Gastroesophageal sphincter (tissue), 4 donors: ENCODE data around the gene TTLL6. TPM values are rescaled to one million over a fixed set of nuclear protein-coding genes. Genes with fewer than 3 reads are reported as not detected.
"Not testable (repeated sequence)": the region's sequence is repeated elsewhere in the genome, so short reads cannot be mapped to it uniquely, and the experiment has no call there.

Experiments used
- ATAC-seq: fragments of 150-250 bp; one replicate; pipeline ENCODE4 v1.9.1; 2016; ENCODE audit warnings: mild to moderate bottlenecking, moderate library complexity
- H3K27ac ChIP-seq, 4 donors: fragments of 200-600 bp; sonication (generic) in 3 of 4; 1 replicate in 3 of 4; 2 replicates in 1 of 4; pipeline ENCODE4 v1.5.1; 2016 to 2019
- H3K27me3 ChIP-seq: fragments of 200-600 bp; sonication (generic); one replicate; pipeline ENCODE4 v1.5.1; 2019
- H3K36me3 ChIP-seq, 2 donors: fragments of 200-600 bp; sonication (generic); one replicate each; pipeline ENCODE4 v1.5.1; 2019; ENCODE audit warnings: control low read depth in 1 of 2
- H3K4me1 ChIP-seq, 3 donors: fragments of 200-600 bp; sonication (generic); 1 replicate in 2 of 3; 2 replicates in 1 of 3; pipeline ENCODE4 v1.5.1; 2016 to 2019; ENCODE audit warnings: control low read depth in 2 of 3
- H3K4me3 ChIP-seq, 2 donors: fragments of 200-600 bp; sonication (generic); one replicate each; pipeline ENCODE4 v1.5.1; 2019; ENCODE audit warnings: mild to moderate bottlenecking in 1 of 2, moderate library complexity in 1 of 2
- H3K9me3 ChIP-seq, 3 donors: fragments of 200-600 bp; sonication (generic); one replicate each; pipeline ENCODE4 v1.5.1; 2017 to 2019; ENCODE audit warnings: control low read depth in 2 of 3
- EP300 ChIP-seq: sonication (generic); formaldehyde crosslinking; IDR thresholded peaks from one replicate; pipeline ENCODE4 v1.6.1; 2017; ENCODE audit warnings: antibody characterized with exemption, mild to moderate bottlenecking
- POLR2A ChIP-seq, 2 donors: fragments of 450-650 bp; IDR thresholded peaks; one replicate each; pipeline ENCODE4 v1.6.1; 2017; ENCODE audit warnings: antibody characterized with exemption in 2 of 2, mild to moderate bottlenecking in 2 of 2, moderate library complexity in 1 of 2
- POLR2AphosphoS5 ChIP-seq: sonication (generic); formaldehyde crosslinking; IDR thresholded peaks from one replicate; pipeline ENCODE4 v1.6.1; 2017; ENCODE audit warnings: antibody characterized with exemption
- WGBS, 2 donors: methylation state at CpG; one replicate each; pipeline ENCODE4 v1.1.5; 2018; ENCODE audit warnings: low coverage in 1 of 2; 5-methylcytosine and 5-hydroxymethylcytosine counted together
- total RNA-seq, 4 donors: library from RNA; depleted of rRNA; stranded (reverse); fragments of >200 nt; gene quantifications; one replicate each; pipeline ENCODE4 v1.1.0, GENCODE V29; 2016
- TF ChIP-seq, protein P1 (sequence below), 4 experiments: fragments of 200-600 bp in 2 of 4; fragments of 450-650 bp in 2 of 4; sonication (generic) in 1 of 4; IDR thresholded peaks; one replicate each; pipeline ENCODE4 v1.5.1; 2017 to 2019; ENCODE audit warnings: antibody characterized with exemption in 4 of 4, mild to moderate bottlenecking in 2 of 4, moderate library complexity in 2 of 4

Gene TTLL6
- total RNA-seq, 4 donors from 2014 or later, result not detected

DNA sequence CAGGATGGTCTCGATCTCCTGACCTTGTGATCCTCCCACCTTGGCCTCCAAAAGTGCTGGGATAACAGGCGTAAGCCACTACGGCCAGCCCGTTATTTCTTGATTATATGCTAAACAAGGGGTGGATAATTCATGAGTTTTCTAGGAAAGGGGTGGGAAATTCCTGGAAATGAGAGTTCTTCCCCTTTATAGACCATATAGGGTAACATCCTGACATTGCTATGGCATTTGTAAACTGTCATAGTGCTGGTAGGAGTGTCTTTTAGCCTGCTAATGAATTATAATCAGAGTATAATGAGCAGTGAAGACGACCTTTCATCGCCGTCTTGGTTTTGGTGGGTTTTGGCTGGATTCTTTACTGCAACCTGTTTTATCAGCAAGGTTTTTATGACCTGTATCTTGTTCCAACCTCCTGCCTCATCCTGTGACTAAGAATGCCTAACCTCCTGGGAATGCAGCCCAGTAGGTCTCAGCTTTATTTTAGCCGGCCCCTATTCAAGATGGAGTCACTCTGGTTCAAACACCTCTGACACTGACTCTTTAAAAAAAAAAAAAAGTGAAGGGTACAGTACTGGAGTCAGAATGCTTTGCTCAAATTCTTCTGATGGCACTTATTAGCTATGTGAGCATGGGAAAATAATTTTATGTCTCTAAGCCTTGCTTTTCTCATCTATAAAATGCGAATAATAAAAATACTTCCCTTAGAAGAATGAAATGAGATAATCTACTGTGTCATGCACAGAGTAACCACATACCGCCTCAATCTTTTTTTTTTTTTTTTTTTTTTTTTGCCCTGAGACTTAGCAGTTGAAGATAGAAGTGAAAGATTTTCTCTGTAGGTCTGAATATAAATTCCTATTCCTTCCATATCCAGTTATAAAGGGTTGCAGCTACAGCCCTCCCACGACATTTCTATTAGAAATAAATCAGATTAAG, 8.7 kb upstream of the TTLL6 start:
- Histone ChIP-seq H3K27me3 (peaks cover 22% of the 10 kb centered on the region), H3K9me3 (no peaks in the 10 kb centered on the region), H3K4me1 (peaks cover 0 to 5% (median 0%) of the 10 kb centered on the region in 3 donors), H3K27ac (no peak overlapping the region), H3K36me3 (no peaks in the 10 kb centered on the region), H3K4me3 (no peak overlapping the region)
- whole genome bisulfite sequencing, 2 donors, result 68 to 76% methylated on average over 5 to 11 of the region's 11 CpGs
- ATAC-seq, result no peak
- TF ChIP-seq, protein P1, sequence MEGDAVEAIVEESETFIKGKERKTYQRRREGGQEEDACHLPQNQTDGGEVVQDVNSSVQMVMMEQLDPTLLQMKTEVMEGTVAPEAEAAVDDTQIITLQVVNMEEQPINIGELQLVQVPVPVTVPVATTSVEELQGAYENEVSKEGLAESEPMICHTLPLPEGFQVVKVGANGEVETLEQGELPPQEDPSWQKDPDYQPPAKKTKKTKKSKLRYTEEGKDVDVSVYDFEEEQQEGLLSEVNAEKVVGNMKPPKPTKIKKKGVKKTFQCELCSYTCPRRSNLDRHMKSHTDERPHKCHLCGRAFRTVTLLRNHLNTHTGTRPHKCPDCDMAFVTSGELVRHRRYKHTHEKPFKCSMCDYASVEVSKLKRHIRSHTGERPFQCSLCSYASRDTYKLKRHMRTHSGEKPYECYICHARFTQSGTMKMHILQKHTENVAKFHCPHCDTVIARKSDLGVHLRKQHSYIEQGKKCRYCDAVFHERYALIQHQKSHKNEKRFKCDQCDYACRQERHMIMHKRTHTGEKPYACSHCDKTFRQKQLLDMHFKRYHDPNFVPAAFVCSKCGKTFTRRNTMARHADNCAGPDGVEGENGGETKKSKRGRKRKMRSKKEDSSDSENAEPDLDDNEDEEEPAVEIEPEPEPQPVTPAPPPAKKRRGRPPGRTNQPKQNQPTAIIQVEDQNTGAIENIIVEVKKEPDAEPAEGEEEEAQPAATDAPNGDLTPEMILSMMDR (IDR thresholded peaks at IDR 0.05), result no peak
- no peak for TF ChIP-seq EP300

DNA sequence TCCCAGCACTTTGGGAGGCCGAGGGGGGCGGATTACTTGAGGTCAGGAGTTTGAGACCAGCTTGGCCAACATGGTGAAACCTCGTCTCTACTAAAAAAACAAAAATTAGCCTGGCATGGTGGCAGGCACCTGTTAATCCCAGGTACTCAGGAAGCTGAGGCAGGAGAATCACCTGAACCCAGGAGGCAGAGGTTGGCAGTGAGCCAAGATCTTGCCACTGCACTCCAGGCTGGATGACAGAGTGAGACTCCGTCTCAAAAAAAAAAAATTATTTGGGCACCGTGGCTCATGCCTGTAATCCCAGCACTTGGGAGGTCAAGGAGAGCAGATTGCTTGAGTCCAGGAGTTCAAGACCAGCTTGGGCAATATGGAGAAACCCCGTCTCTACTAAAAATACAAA, 3.9 kb upstream of the TTLL6 start:
- H3K9me3 ChIP-seq, H3K27ac ChIP-seq, H3K36me3 ChIP-seq, H3K4me3 ChIP-seq, ATAC-seq: not testable (repeated sequence)
- H3K27me3 ChIP-seq, result peaks cover 62% of the 10 kb centered on the region
- peaks cover 0 to 18% (median 7%) of the 10 kb centered on the region in 3 donors for H3K4me1 ChIP-seq
- WGBS, 2 donors, result 40 to 70% methylated on average over 1 to 4 of the region's 6 CpGs

DNA sequence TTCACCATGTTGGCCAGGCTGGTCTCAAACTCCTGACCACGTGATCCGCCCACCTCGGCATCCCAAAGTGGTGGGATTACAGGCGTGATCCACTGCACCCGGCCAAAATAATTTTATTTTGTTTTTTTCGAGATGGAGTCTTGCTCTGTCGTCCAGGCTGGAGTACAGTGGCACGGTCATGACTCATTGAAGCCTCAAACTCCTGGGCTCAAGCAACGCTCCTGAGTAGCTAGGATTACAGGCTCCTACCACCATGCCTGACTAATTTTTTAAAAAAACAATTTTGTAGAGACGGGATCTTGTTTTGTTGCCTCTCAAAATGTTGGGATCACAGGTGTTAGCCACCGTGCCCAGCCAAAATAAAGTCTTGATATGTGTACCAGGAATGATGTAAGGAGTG, 2.4 kb upstream of the TTLL6 start:
- Histone ChIP-seq H3K4me3 (no peak overlapping the region), H3K27ac (no peak overlapping the region), H3K4me1 (peaks cover 0 to 18% (median 7%) of the 10 kb centered on the region in 3 donors), H3K36me3 (no peaks in the 10 kb centered on the region), H3K9me3 (no peaks in the 10 kb centered on the region), H3K27me3 (peaks cover 67% of the 10 kb centered on the region)
- ATAC-seq, result no peak
- TF ChIP-seq POLR2AphosphoS5 (no peak), POLR2A (IDR thresholded peaks at IDR 0.05) (no peak), EP300 (no peak)
- TF ChIP-seq, protein P1 (IDR thresholded peaks at IDR 0.05), result no peak
- 84 to 89% methylated on average over 6 to 9 of the region's 11 CpGs for WGBS, 2 donors

DNA sequence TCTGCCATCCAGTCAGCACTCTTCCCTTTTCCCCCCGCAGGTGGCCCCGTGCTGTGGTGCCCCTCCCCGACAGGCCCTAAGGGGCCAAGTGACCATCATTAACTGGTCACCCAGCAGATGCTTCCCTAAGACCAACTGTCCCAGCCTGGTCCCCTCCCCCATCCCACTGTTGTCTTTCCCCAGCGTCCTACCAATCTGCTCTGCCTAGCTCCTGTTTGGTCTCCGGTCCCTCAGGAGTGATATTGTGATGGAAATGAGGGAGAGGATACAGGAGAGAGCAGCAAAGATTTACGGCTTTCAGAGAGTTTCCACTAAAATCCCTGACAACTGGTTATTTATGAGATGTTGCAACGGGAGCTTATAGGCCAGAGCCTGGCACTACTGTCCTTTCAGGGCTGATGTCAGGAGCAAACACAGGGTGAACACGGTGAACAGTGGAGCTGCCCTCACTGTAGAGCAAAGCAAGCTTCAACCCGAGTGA, 1.4 kb upstream of the TTLL6 start:
- Histone ChIP-seq H3K27ac (no peak overlapping the region), H3K36me3 (no peaks in the 10 kb centered on the region), H3K4me3 (no peak overlapping the region), H3K9me3 (no peaks in the 10 kb centered on the region), H3K4me1 (peaks cover 0 to 18% (median 7%) of the 10 kb centered on the region in 3 donors), H3K27me3 (peaks cover 64% of the 10 kb centered on the region)
- TF ChIP-seq POLR2A (IDR thresholded peaks at IDR 0.05) (no peak), EP300 (no peak), POLR2AphosphoS5 (no peak)
- TF ChIP-seq, protein P1 (IDR thresholded peaks at IDR 0.05), result no peak
- WGBS, 2 donors, result 26 to 100% methylated on average over 1 to 3 of the region's 9 CpGs
- no peak for ATAC-seq

DNA sequence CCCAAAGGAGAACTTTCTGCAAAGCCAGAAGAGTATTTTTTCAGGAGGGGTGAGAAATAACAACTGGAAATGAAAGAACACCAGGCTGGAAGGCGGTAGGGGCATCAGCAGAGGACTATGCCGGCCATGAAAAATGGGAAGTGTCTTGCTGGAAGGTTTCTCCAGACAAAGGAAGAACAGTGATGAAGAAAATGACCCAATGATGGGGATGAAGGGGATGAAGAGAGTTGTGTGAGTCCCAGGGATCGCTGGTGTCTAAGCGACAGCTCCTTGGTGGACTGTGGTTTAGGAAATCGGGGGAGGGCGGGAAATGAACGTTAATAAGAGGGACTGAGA, 623 bp downstream of the TTLL6 start:
- H3K9me3 ChIP-seq, result no peaks in the 10 kb centered on the region
- peak overlapping the region in 2 of 4 donors; percentile 11 to 40 for H3K27ac ChIP-seq
- TF ChIP-seq POLR2AphosphoS5 (no peak), POLR2A (IDR thresholded peaks at IDR 0.05) (no peak), EP300 (no peak)
- TF ChIP-seq, protein P1 (IDR thresholded peaks at IDR 0.05), result no peak
- H3K36me3 ChIP-seq, result no peaks in the 10 kb centered on the region
- ATAC-seq, result no peak
- peaks cover 65% of the 10 kb centered on the region for H3K27me3 ChIP-seq
- peak overlapping the region in 1 of 2 donors; percentile 52 for H3K4me3 ChIP-seq
- peaks cover 0 to 18% (median 7%) of the 10 kb centered on the region in 3 donors for H3K4me1 ChIP-seq
- 4 to 7% methylated on average over 3 to 7 of the region's 7 CpGs for WGBS, 2 donors
